H1 (cell line): ENCODE results near the gene PGGHG. TPM values are rescaled to one million over a fixed set of nuclear protein-coding genes. Genes with fewer than 3 reads are reported as not detected.

Source experiments
- CTCF ChIA-PET: fragments of 300-600 bp; sonication (Branson Sonifier 250); formaldehyde crosslinking; loops from one replicate; lab custom pipeline; 2021; ENCODE audit not compliant: partially characterized antibody; lab: Charles Lee
- POLR2A ChIA-PET: fragments of 300-600 bp; sonication (Branson Sonifier 250); formaldehyde crosslinking; loops from one replicate; lab custom pipeline; 2021; ENCODE audit warnings: inconsistent platforms; ENCODE audit not compliant: partially characterized antibody; lab: Charles Lee
- DNase-seq, 2 experiments: peaks; one replicate each; pipeline versions ENCODE4 v3.0.0 to v3.0.0-alpha.2; 2010 to 2022; ENCODE audit warnings: low spot score in 2 of 2, low read depth in 1 of 2, mixed read lengths in 1 of 2
- FAIRE-seq: peaks from 2 replicates; lab custom pipeline; 2011; peaks lifted over from hg19 to GRCh38; lab: Jason Lieb, UNC
- H2AFZ ChIP-seq: 2 replicates; pipeline ENCODE4 v1.8.1; 2012; ENCODE audit warnings: low read length, inconsistent platforms
- H2AK5ac ChIP-seq: 2 replicates; pipeline ENCODE4 v1.6.1; 2013; ENCODE audit warnings: low read depth, low read length
- H2BK120ac ChIP-seq: replicated peaks from 2 replicates; pipeline ENCODE3; 2013; ENCODE audit warnings: low read depth, low read length, inconsistent platforms
- H2BK12ac ChIP-seq: 2 replicates; pipeline ENCODE4 v1.6.1; 2013; ENCODE audit warnings: low read depth, low read length
- H2BK15ac ChIP-seq: 2 replicates; pipeline ENCODE4 v1.6.1; 2013; ENCODE audit warnings: low read length
- H2BK20ac ChIP-seq: 2 replicates; pipeline ENCODE4 v1.6.1; 2013; ENCODE audit warnings: low read length
- H2BK5ac ChIP-seq: 2 replicates; pipeline ENCODE4 v1.6.1; 2013; ENCODE audit warnings: low read depth, low read length
- H3K14ac ChIP-seq: 2 replicates; pipeline ENCODE4 v1.6.1; 2013; ENCODE audit warnings: inconsistent platforms; ENCODE audit not compliant: insufficient read length
- H3K18ac ChIP-seq: 2 replicates; pipeline ENCODE4 v1.6.1; 2013; ENCODE audit warnings: low read length; ENCODE audit errors: extremely low read depth
- H3K23ac ChIP-seq: 2 replicates; pipeline ENCODE4 v1.6.1; 2013; ENCODE audit warnings: inconsistent platforms; ENCODE audit not compliant: insufficient read length
- H3K23me2 ChIP-seq: 2 replicates; pipeline ENCODE4 v1.6.1; 2013; ENCODE audit warnings: low read depth, low read length
- H3K27ac ChIP-seq: 2 replicates; pipeline ENCODE4 v1.6.1; 2011; ENCODE audit warnings: low read depth, low read length, inconsistent platforms
- H3K27me3 ChIP-seq, 4 experiments: replicated peaks in 1 of 4; 1 replicate in 1 of 4; 2 replicates in 3 of 4; pipeline versions ENCODE4 v1.6.1 to v1.8.1; 2011 to 2013; ENCODE audit warnings: low read length in 3 of 4, mild to moderate bottlenecking in 3 of 4, inconsistent platforms in 2 of 4, mixed read lengths in 2 of 4, moderate library complexity in 1 of 4; ENCODE audit not compliant: control insufficient read depth in 3 of 4, insufficient read depth in 3 of 4; ENCODE audit errors: extremely low read depth in 1 of 4
- H3K36me3 ChIP-seq, 4 experiments: 2 replicates each; pipeline versions ENCODE4 v1.6.1 to v1.8.1; 2011 to 2013; ENCODE audit warnings: mild to moderate bottlenecking in 4 of 4, low read length in 3 of 4, moderate library complexity in 2 of 4, control low read depth in 1 of 4, inconsistent platforms in 1 of 4; ENCODE audit not compliant: insufficient read depth in 4 of 4, control insufficient read depth in 2 of 4
- H3K4ac ChIP-seq: replicated peaks from 2 replicates; pipeline ENCODE3; 2013; ENCODE audit warnings: low read length, low read depth, mixed read lengths, inconsistent platforms; ENCODE audit not compliant: insufficient read length
- H3K4me1 ChIP-seq, 4 experiments: replicated peaks in 1 of 4; 1 replicate in 1 of 4; 2 replicates in 3 of 4; pipeline versions ENCODE4 v1.6.1 to v1.8.1; 2011 to 2013; ENCODE audit warnings: low read length in 3 of 4, inconsistent platforms in 2 of 4, mixed read lengths in 1 of 4; ENCODE audit not compliant: insufficient read depth in 4 of 4, control insufficient read depth in 3 of 4
- H3K4me2 ChIP-seq, 2 experiments: 2 replicates each; pipeline versions ENCODE4 v1.6.1 to v1.8.1; 2011 to 2013; ENCODE audit warnings: low read depth in 2 of 2, low read length in 2 of 2, control low read depth in 1 of 2, inconsistent platforms in 1 of 2, mild to moderate bottlenecking in 1 of 2; ENCODE audit not compliant: insufficient read depth in 1 of 2
- H3K4me3 ChIP-seq, 4 experiments: fragments of 200-600, 300-600 bp in 1 of 4; sonication (generic), shearing (Covaris generic), sonication (Bioruptor Twin) in 1 of 4; 2 replicates each; pipeline versions ENCODE4 v1.5.1 to v1.8.1; 2011 to 2016; ENCODE audit warnings: low read length in 4 of 4, low read depth in 3 of 4, control low read depth in 2 of 4, inconsistent platforms in 2 of 4, mild to moderate bottlenecking in 2 of 4, mixed read lengths in 1 of 4, moderate library complexity in 1 of 4; ENCODE audit not compliant: insufficient read depth in 2 of 4; ENCODE audit errors: extremely low read depth in 1 of 4
- H3K56ac ChIP-seq: replicated peaks from 2 replicates; pipeline ENCODE3; 2013; ENCODE audit warnings: low read depth, mild to moderate bottlenecking, mixed read lengths, low read length, inconsistent platforms; ENCODE audit not compliant: insufficient read length
- H3K79me1 ChIP-seq: 2 replicates; pipeline ENCODE4 v1.6.1; 2013; ENCODE audit warnings: low read depth, low read length, control low read depth
- H3K79me2 ChIP-seq, 2 experiments: 2 replicates each; pipeline versions ENCODE4 v1.6.1 to v1.8.1; 2012 to 2013; ENCODE audit warnings: low read length in 2 of 2, mild to moderate bottlenecking in 2 of 2, inconsistent platforms in 1 of 2; ENCODE audit not compliant: insufficient read depth in 2 of 2, control insufficient read depth in 1 of 2
- H3K9ac ChIP-seq, 4 experiments: replicated peaks in 1 of 4; 1 replicate in 1 of 4; 2 replicates in 3 of 4; pipeline versions ENCODE4 v1.6.1 to v1.8.1; 2011 to 2013; ENCODE audit warnings: low read depth in 3 of 4, low read length in 3 of 4, control low read depth in 2 of 4, mild to moderate bottlenecking in 2 of 4, moderate library complexity in 2 of 4, inconsistent platforms in 1 of 4; ENCODE audit errors: extremely low read depth in 1 of 4
- H3K9me3 ChIP-seq, 2 experiments: 2 replicates each; pipeline versions ENCODE4 v1.6.1 to v1.8.1; 2012 to 2013; ENCODE audit warnings: mild to moderate bottlenecking in 2 of 2, moderate library complexity in 2 of 2, control low read depth in 1 of 2, inconsistent platforms in 1 of 2, low read depth in 1 of 2, low read length in 1 of 2, mixed read lengths in 1 of 2; ENCODE audit not compliant: insufficient read depth in 2 of 2
- H4K20me1 ChIP-seq, 2 experiments: replicated peaks in 1 of 2; 2 replicates each; pipeline versions ENCODE3 to v1.8.1; 2011 to 2013; ENCODE audit warnings: inconsistent platforms in 2 of 2, low read length in 2 of 2, mild to moderate bottlenecking in 1 of 2; ENCODE audit not compliant: insufficient read depth in 2 of 2, control insufficient read depth in 1 of 2
- H4K5ac ChIP-seq: 2 replicates; pipeline ENCODE4 v1.6.1; 2013; ENCODE audit warnings: low read length, low read depth, mixed read lengths, inconsistent platforms; ENCODE audit not compliant: insufficient read length
- H4K8ac ChIP-seq: 2 replicates; pipeline ENCODE4 v1.8.0; 2013; ENCODE audit warnings: mild to moderate bottlenecking, moderate library complexity, low read length, inconsistent platforms; ENCODE audit not compliant: insufficient read depth; ENCODE audit errors: extremely low read depth
- H4K91ac ChIP-seq: replicated peaks from 2 replicates; pipeline ENCODE3; 2013; ENCODE audit warnings: low read length, mixed read lengths, inconsistent platforms; ENCODE audit not compliant: insufficient read length
- BRCA1 ChIP-seq: IDR thresholded peaks from 2 replicates; pipeline ENCODE4 v1.6.1; 2012; ENCODE audit warnings: low read depth, low read length, improper control_type of control experiment
- POLR2AphosphoS5 ChIP-seq: IDR thresholded peaks from 2 replicates; pipeline ENCODE4 v1.6.1; 2011; ENCODE audit warnings: low read depth, low read length
- WGBS, 2 experiments: shearing (Covaris generic) in 1 of 2; methylation state at CpG; one replicate each; pipeline versions ENCODE4 v1.1.6 to v1.1.7; 2013 to 2015; ENCODE audit warnings: low lambda C conversion rate in 2 of 2, mixed read lengths in 2 of 2, inconsistent platforms in 1 of 2, low coverage in 1 of 2, missing lambda C conversion rate in 1 of 2; ENCODE audit not compliant: insufficient replicate concordance in 2 of 2, insufficient coverage in 1 of 2, insufficient read length in 1 of 2; ENCODE audit errors: extremely low coverage in 1 of 2, missing lambda C conversion rate in 1 of 2; 5-methylcytosine and 5-hydroxymethylcytosine counted together
- polyA plus RNA-seq, 7 experiments: library from polyadenylated mRNA; depleted of rRNA in 3 of 7; stranded (reverse) in 5 of 7; unstranded in 2 of 7; fragments of >200 nt in 5 of 7; fragments of 200-250 nt in 2 of 7; gene quantifications; 1 replicate in 5 of 7; 2 replicates in 1 of 7; 4 replicates in 1 of 7; pipeline versions ENCODE4 v1.2.1 to v1.2.3, GENCODE V29; 2011 to 2013; ENCODE audit warnings: missing spikeins in 2 of 7, mixed read lengths in 2 of 7
- total RNA-seq: library from RNA; stranded (reverse); fragmentation: NEBNext Ultra II Directional; extraction: Animal tissue kit (Norgen Biotek cat#: 25700); gene quantifications from 2 replicates; pipeline ENCODE4 v1.2.1, GENCODE V29; 2021

Gene PGGHG
- total and polyA plus RNA-seq, 2 of the 8 experiments (the other 6 are each of a cell fraction or from before 2014, with no cell fraction given) = 34.8 to 60.7 TPM

DNA sequence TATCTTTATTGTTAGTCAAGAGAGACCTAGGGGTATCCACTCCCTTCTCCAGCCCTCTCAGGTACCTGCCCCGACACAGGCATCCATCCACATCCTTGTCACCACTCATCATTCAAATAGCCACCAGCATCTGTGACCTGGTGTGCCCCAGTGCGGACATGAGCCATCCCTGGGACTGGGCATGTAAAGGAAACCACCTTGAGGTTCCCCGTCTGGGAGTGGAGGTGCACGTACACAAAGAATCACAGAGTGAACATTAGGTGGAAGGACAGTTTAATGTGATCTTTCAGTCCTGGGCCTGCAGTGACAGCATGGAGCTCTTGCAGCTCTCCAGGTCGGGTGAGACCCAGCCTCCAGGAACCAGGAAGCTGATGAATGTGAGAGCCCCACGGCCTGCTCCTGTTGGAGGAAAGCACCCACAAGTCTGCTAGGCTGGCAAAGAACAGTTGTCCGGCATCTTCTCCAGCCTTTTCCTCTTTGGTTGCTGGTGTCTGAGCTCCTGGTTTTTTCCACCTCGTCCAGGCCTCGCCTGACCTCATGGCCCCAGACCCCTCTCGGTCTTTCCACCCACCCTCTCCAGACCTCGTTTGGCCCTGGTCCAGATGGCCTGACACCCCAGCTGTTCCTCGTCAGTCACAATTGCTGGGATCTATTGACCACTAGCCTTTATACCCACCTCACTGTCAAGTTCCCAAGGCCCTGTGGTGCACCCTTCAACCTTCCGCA is 35.6 kb upstream of the PGGHG start:
- no peaks in the 10 kb centered on the region for H4K20me1 ChIP-seq
- DNase-seq (no peak), FAIRE-seq (no peak)
- TF ChIP-seq POLR2AphosphoS5 (0 out of 2 replicates have a peak, but pooled peaks have one; percentile 16), BRCA1 (no peak)
- no peak overlapping the region for H4K91ac ChIP-seq
- CTCF ChIA-PET = interaction anchor here (1.0 to 9.8 kb wide), 11 partner anchors 13 to 112 kb away, joined by 3 to 212 read pairs (median 33); partner anchors contain the start of genes B4GALNT4, IFITM2, NLRP6 and PGGHG
- H3K4me2 ChIP-seq = no peak overlapping the region
- H3K4me1 ChIP-seq = no peaks in the 10 kb centered on the region
- H2BK120ac ChIP-seq = no peak overlapping the region
- H3K23ac ChIP-seq = no peak overlapping the region
- no peak overlapping the region for H4K8ac ChIP-seq
- H2AFZ ChIP-seq = no peak overlapping the region
- WGBS, 2 experiments = 96% methylated on average over 13 of the region's 13 CpGs; no CpG with 5 or more reads in 1 of the 2 experiments
- no peaks in the 10 kb centered on the region for H3K79me2 ChIP-seq
- H2AK5ac ChIP-seq = no peak overlapping the region
- H3K23me2 ChIP-seq = peaks cover 8% of the 10 kb centered on the region
- H2BK15ac ChIP-seq = no peak overlapping the region
- no peak overlapping the region for H3K18ac ChIP-seq
- no peaks in the 10 kb centered on the region; a peak in 1 of 7 replicates for H3K27me3 ChIP-seq
- POLR2A ChIA-PET = interaction anchor here (0.7 to 3.1 kb wide), 5 partner anchors 8 to 27 kb away, joined by 3 to 9 read pairs (median 4); no protein-coding TSS in a partner anchor
- H3K14ac ChIP-seq = no peak overlapping the region
- no peak overlapping the region for H3K56ac ChIP-seq
- no peak overlapping the region for H2BK5ac ChIP-seq
- H3K9ac ChIP-seq = no peak overlapping the region
- H3K9me3 ChIP-seq = no peaks in the 10 kb centered on the region
- H4K5ac ChIP-seq = no peak overlapping the region
- no peak overlapping the region for H3K27ac ChIP-seq
- H2BK12ac ChIP-seq = no peak overlapping the region
- H3K36me3 ChIP-seq = peaks cover 15 to 34% (median 24%) of the 10 kb centered on the region in 4 experiments
- H3K4me3 ChIP-seq = no peak overlapping the region
- no peaks in the 10 kb centered on the region for H3K79me1 ChIP-seq
- no peak overlapping the region for H2BK20ac ChIP-seq
- H3K4ac ChIP-seq = no peak overlapping the region
